Panc1 (cell line): Measurements from ENCODE around the gene ATR. TPM values are rescaled to one million over a fixed set of nuclear protein-coding genes. Genes with fewer than 3 reads are reported as not detected.
"Not testable (repeated sequence)": the region's sequence is repeated elsewhere in the genome, so short reads cannot be mapped to it uniquely, and the experiment has no call there.

Experiments
- ATAC-seq: fragments of 200-7000 bp; cut with Tn5 transposase; 2 replicates; pipeline ENCODE4 v1.9.1; 2020; ENCODE audit warnings: mild to moderate bottlenecking, moderate library complexity
- BruUV-seq: library from RNA; stranded (reverse); fragments of 400-500 nt; replicated peaks from 2 replicates; lab custom pipeline; 2021; lab: Mats Ljungman, UMichigan
- CTCF ChIA-PET: fragments of 300-600 bp; sonication (Branson Sonifier 250); formaldehyde crosslinking; loops from one replicate; lab custom pipeline; 2022; ENCODE audit warnings: antibody characterized with exemption; lab: Charles Lee
- POLR2A ChIA-PET: fragments of 300-600 bp; sonication (Branson Sonifier 250); formaldehyde crosslinking; loops from one replicate; lab custom pipeline; 2022; ENCODE audit warnings: antibody characterized with exemption; lab: Charles Lee
- DNase-seq: peaks from one replicate; pipeline ENCODE4 v3.0.0-alpha.2; 2010; ENCODE audit warnings: low read depth, low spot score
- H3K27ac ChIP-seq: 2 replicates; pipeline ENCODE4 v1.5.1; 2011; ENCODE audit warnings: mild to moderate bottlenecking, low read length, inconsistent platforms
- H3K27me3 ChIP-seq: fragments of 200-500 bp; sonication (Bioruptor generic); 2 replicates; pipeline ENCODE4 v1.6.0; 2014; ENCODE audit warnings: low read length, inconsistent platforms; ENCODE audit not compliant: control insufficient read depth, insufficient read depth
- H3K36me3 ChIP-seq: fragments of 200-500 bp; sonication (Bioruptor generic); 2 replicates; pipeline ENCODE4 v1.5.1; 2014; ENCODE audit warnings: inconsistent platforms, mild to moderate bottlenecking, low read length, moderate library complexity; ENCODE audit not compliant: control insufficient read depth, insufficient read depth
- H3K4me1 ChIP-seq: 2 replicates; pipeline ENCODE4 v1.5.1; 2011; ENCODE audit warnings: inconsistent platforms, mild to moderate bottlenecking, low read length, moderate library complexity; ENCODE audit not compliant: control insufficient read depth, insufficient read depth
- H3K4me3 ChIP-seq, 2 experiments: 2 replicates each; pipeline ENCODE4 v1.5.1; 2011 to 2012; ENCODE audit warnings: low read depth in 2 of 2, low read length in 2 of 2, mild to moderate bottlenecking in 2 of 2, inconsistent platforms in 1 of 2, moderate library complexity in 1 of 2
- H3K9me3 ChIP-seq: fragments of 200-500 bp; sonication (Bioruptor generic); 2 replicates; pipeline ENCODE4 v1.5.1; 2014; ENCODE audit warnings: low read depth, mild to moderate bottlenecking, inconsistent platforms, low read length, moderate library complexity; ENCODE audit not compliant: control insufficient read depth, insufficient read depth
- POLR2AphosphoS5 ChIP-seq: IDR thresholded peaks from 2 replicates; pipeline ENCODE4 v1.6.1; 2012; ENCODE audit warnings: mild to moderate bottlenecking, low read depth, low read length, moderate library complexity
- REST ChIP-seq, 2 experiments: IDR thresholded peaks; 2 replicates each; pipeline ENCODE4 v1.6.1; 2011 to 2012; ENCODE audit warnings: low read depth in 2 of 2, control low read depth in 1 of 2, low read length in 1 of 2, mild to moderate bottlenecking in 1 of 2, moderate library complexity in 1 of 2; ENCODE audit not compliant: insufficient read depth in 1 of 2
- SIN3A ChIP-seq: IDR thresholded peaks from 2 replicates; pipeline ENCODE4 v1.6.1; 2012; ENCODE audit warnings: low read depth, mild to moderate bottlenecking, low read length, moderate library complexity, borderline replicate concordance; ENCODE audit not compliant: insufficient read depth
- TCF7L2 ChIP-seq: IDR thresholded peaks from 2 replicates; pipeline ENCODE4 v1.6.1; 2011; ENCODE audit warnings: mild to moderate bottlenecking, low read depth, low read length, inconsistent platforms
- in situ Hi-C: cut with HindIII; loops from 2 replicates; pipeline ENCODE4 v1.10.0; 2016; ENCODE audit warnings: low sequenced_read_pairs, low pct_unique_long_range_greater_than_20kb
- intact Hi-C: fragments of 100-400 bp; cut with micrococcal nuclease; formaldehyde crosslinking; loops from one replicate; pipeline ENCODE4 v1.10.0; 2022; ENCODE audit not compliant: unreplicated experiment
- total RNA-seq: library from RNA; stranded (reverse); gene quantifications from one replicate; pipeline ENCODE4 v1.2.1, GENCODE V29; 2021; ENCODE audit not compliant: unreplicated experiment
- TF ChIP-seq, protein P1 (sequence below): fragments of 450-650 bp; IDR thresholded peaks from 2 replicates; pipeline ENCODE4 v1.5.1; 2017; ENCODE audit warnings: mild to moderate bottlenecking

Gene ATR
- total RNA-seq, 1 experiment from 2014 or later, result 38.6 TPM

DNA sequence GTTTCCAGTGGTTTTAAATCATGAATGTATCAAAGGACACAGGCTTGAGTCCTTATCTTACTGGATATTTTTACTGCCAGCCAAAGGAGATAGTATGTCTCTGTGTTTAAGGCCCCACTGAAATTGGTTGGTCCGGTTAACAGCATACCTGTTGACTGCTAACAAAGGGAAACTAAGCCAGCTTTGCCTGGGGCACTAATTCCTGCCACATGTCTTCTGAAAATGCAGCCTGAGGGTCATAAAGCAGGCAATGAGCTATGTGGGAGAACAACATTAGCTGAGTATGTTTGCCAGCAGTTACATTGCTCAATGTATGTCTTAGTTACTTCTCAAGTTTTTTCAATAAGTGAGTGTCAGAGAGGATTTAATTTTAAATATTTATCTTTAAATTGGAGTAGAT lies 30.1 kb upstream of the ATR start:
- ATAC-seq (no peak), DNase-seq (no peak)
- TF ChIP-seq SIN3A (no peak), POLR2AphosphoS5 (no peak), REST (IDR thresholded peaks at IDR 0.05; ENCODE audit: insufficient read depth in 1 of 2, low read depth in 2 of 2, low read length in 1 of 2) (no peak), TCF7L2 (no peak)
- TF ChIP-seq, protein P1, sequence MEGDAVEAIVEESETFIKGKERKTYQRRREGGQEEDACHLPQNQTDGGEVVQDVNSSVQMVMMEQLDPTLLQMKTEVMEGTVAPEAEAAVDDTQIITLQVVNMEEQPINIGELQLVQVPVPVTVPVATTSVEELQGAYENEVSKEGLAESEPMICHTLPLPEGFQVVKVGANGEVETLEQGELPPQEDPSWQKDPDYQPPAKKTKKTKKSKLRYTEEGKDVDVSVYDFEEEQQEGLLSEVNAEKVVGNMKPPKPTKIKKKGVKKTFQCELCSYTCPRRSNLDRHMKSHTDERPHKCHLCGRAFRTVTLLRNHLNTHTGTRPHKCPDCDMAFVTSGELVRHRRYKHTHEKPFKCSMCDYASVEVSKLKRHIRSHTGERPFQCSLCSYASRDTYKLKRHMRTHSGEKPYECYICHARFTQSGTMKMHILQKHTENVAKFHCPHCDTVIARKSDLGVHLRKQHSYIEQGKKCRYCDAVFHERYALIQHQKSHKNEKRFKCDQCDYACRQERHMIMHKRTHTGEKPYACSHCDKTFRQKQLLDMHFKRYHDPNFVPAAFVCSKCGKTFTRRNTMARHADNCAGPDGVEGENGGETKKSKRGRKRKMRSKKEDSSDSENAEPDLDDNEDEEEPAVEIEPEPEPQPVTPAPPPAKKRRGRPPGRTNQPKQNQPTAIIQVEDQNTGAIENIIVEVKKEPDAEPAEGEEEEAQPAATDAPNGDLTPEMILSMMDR, result no peak
- Histone ChIP-seq H3K4me3 (no peak overlapping the region), H3K36me3 (no peaks in the 10 kb centered on the region), H3K9me3 (no peaks in the 10 kb centered on the region), H3K27me3 (no peaks in the 10 kb centered on the region), H3K27ac (no peak overlapping the region), H3K4me1 (no peaks in the 10 kb centered on the region)
- in situ Hi-C loops, result no loop called here
- intact Hi-C loops, result no loop called here
- CTCF ChIA-PET, result no interaction called here
- BruUV-seq, result no TSS peak
- POLR2A ChIA-PET, result no interaction called here

DNA sequence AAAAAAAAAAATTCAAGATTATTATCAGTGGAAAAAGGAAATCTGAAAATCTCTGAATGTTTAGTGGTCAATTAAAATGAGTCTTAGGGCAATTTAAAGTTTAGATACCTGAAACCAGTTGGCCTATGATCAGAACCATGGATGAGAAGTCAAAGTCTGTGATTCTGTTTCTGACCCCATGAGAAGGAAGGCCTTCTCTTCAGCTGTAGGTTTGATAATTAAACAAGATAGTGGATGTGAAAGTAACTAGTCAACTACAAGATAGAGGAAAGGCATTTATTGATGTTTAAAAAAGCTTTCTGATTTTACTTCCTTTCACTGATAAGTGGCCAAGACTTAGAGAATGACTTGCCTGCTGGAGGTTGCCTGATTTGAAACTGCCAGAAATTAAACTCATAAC lies 26.4 kb upstream of the ATR start:
- Histone ChIP-seq H3K4me3 (no peak overlapping the region), H3K27me3 (no peaks in the 10 kb centered on the region), H3K4me1 (no peaks in the 10 kb centered on the region), H3K36me3 (no peaks in the 10 kb centered on the region), H3K27ac (no peak overlapping the region), H3K9me3 (no peaks in the 10 kb centered on the region)
- in situ Hi-C loops (no loop called here), intact Hi-C loops (loop anchor here (5.0 kb wide), 1 partner anchor 117 kb away; the partner anchor contains the start of gene TRPC1)
- ChIA-PET CTCF (no interaction called here), POLR2A (no interaction called here)
- no TSS peak for BruUV-seq
- TF ChIP-seq POLR2AphosphoS5 (no peak), SIN3A (no peak), TCF7L2 (no peak), REST (IDR thresholded peaks at IDR 0.05; ENCODE audit: insufficient read depth in 1 of 2, low read depth in 2 of 2, low read length in 1 of 2) (no peak)
- TF ChIP-seq, protein P1, result no peak
- DNase-seq (no peak), ATAC-seq (no peak)

DNA sequence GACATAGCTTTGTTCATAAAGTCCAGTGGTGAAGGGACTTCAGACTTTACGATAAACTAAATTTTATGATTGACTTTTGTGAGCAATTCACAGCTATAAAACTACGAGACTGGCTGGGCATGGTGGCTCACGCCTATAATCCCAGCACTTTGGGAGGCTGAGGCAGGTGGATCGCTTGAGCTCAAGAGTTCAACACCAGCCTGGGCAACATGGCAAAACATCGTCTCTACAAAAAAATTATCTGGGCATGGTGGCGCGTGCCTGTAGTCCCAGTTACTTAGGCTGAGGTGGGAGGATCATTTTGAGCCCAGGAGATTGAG lies 24.8 kb upstream of the ATR start:
- POLR2A ChIA-PET, ATAC-seq, in situ Hi-C loops, H3K9me3 ChIP-seq, CTCF ChIA-PET, DNase-seq, H3K27ac ChIP-seq, H3K36me3 ChIP-seq, H3K4me1 ChIP-seq, BruUV-seq, H3K27me3 ChIP-seq, H3K4me3 ChIP-seq: not testable (repeated sequence)
- intact Hi-C loops, result loop anchor here (5.0 kb wide), 1 partner anchor 119 kb away; the partner anchor contains the start of gene TRPC1
